ENCODE results near the gene ITGA2B.

Gene ITGA2B

DNA sequence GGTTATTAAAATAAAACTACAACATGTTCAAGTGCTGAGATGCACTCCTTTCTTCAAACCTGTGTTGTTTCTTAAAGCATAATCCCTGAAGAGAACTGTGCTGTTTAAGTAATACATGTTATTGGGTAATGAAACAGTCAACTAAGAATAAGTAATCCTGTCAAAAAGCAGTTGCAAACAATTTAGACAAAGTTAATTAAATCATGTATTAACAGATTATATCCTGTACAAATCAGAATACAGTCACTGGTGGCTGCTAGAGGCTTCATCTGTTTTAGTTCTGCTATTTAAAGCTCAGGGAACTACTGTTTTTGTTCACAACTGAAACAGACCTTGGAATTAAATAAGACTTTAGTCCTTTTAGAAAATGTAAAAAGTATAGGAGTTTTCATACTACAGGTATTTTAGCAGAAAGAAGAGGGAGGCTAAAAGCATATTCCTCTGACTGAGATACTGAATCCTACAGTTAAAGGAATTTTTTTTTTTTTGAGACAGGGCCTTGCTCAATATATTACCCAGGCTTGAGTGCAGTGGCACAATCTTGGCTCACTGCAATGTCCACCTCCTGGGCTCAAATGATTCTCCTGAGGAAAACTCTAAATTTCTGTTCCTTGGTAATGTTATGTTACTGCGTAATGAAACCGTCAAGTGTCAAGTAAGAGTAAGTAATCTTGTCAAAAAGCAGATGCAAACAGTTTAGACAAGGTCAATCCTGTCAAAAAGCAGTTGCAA lies 27.3 kb upstream of the ITGA2B start:
- Histone ChIP-seq H2AFZ (ENCODE audit: low read depth, low read length) (no peak overlapping the region), H3K4me1 (ENCODE audit: low read length) (peaks cover 46% of the 10 kb centered on the region), H3K27me3 (ENCODE audit: low read depth, low read length) (no peaks in the 10 kb centered on the region), H3K27ac (ENCODE audit: low read length) (peak overlapping the region; percentile 96), H4K20me1 (ENCODE audit: insufficient read depth, low read length) (no peaks in the 10 kb centered on the region), H3K4me3 (ENCODE audit: low read length) (peak overlapping the region; percentile 55), H3K79me2 (ENCODE audit: low read length) (peaks cover 11% of the 10 kb centered on the region; the same call in 1 of the 2 replicates), H3K9me3 (ENCODE audit: insufficient read depth, low read length) (no peaks in the 10 kb centered on the region), H3K36me3 (replicated peaks; ENCODE audit: low read depth, low read length) (peaks cover 27% of the 10 kb centered on the region), H3K9ac (ENCODE audit: low read length) (peak overlapping the region; percentile 64), H3K4me2 (ENCODE audit: low read length) (peak overlapping the region; percentile 75)
- TF ChIP-seq CTCF (IDR thresholded peaks at IDR 0.05; ENCODE audit: low read depth, low read length) (no peak), EZH2phosphoT487 (IDR thresholded peaks at IDR 0.05; ENCODE audit: low read depth) (no peak)

DNA sequence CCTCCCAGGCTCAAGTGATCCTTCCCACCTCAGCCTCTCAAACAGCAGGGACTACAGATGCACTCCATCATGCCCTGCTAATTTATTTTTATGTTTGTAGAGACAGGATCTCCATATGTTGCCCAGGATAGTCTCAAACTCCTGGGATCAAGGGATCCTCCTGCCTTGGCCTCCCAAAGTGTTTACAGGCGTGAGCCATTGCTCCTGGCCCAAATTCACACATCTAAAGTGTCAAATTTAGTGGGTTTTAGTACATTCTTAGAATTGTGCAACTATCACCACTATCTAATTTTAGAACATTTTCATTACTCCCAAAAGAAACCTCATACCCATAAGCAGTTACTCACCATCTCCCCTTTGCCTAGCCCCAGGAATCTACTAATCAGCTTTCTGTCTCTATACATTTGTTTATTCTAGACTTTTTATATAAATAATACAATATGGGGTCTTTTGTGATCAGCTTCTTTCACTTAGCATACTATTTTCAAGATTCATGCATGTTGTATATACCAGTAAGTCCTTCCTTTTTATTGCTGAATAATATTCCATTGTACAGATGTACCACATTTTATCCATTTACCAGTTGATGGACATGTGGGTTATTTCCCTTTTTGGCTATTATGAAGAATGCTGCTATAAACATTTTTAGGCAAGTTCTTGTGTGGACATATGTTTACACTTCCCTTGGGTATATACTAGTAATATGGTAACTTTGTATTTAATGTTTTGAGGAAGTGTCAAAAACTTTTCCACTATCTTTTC lies 25.1 kb upstream of the ITGA2B start:
- H3K4me3 ChIP-seq (ENCODE audit: low read length), result no peak overlapping the region
- no peak overlapping the region for H3K27ac ChIP-seq (ENCODE audit: low read length)
- peaks cover 42% of the 10 kb centered on the region for H3K36me3 ChIP-seq (replicated peaks; ENCODE audit: low read depth, low read length)
- no peak overlapping the region for H2AFZ ChIP-seq (ENCODE audit: low read depth, low read length)
- no peaks in the 10 kb centered on the region for H3K27me3 ChIP-seq (ENCODE audit: low read depth, low read length)
- no peak overlapping the region for H3K4me2 ChIP-seq (ENCODE audit: low read length)
- H4K20me1 ChIP-seq (ENCODE audit: insufficient read depth, low read length), result no peaks in the 10 kb centered on the region
- TF ChIP-seq CTCF (IDR thresholded peaks at IDR 0.05; ENCODE audit: low read depth, low read length) (no peak), EZH2phosphoT487 (IDR thresholded peaks at IDR 0.05; ENCODE audit: low read depth) (no peak)
- H3K9ac ChIP-seq (ENCODE audit: low read length), result no peak overlapping the region
- H3K79me2 ChIP-seq (ENCODE audit: low read length), result peaks cover 11% of the 10 kb centered on the region; the same call in 1 of the 2 replicates
- H3K4me1 ChIP-seq (ENCODE audit: low read length), result peaks cover 47% of the 10 kb centered on the region
- no peaks in the 10 kb centered on the region for H3K9me3 ChIP-seq (ENCODE audit: insufficient read depth, low read length)

- Histone ChIP-seq H3K4me2 (ENCODE audit: low read length) (peak overlapping the region; percentile 60), H2AFZ (ENCODE audit: low read depth, low read length) (no peak overlapping the region), H3K4me1 (ENCODE audit: low read length) (peaks cover 18% of the 10 kb centered on the region), H3K27ac (ENCODE audit: low read length) (peak overlapping the region; percentile 62), H3K4me3 (ENCODE audit: low read length) (no peak overlapping the region), H3K27me3 (ENCODE audit: low read depth, low read length) (no peaks in the 10 kb centered on the region), H3K36me3 (replicated peaks; ENCODE audit: low read depth, low read length) (peaks cover 31% of the 10 kb centered on the region), H3K9ac (ENCODE audit: low read length) (no peak overlapping the region), H3K9me3 (ENCODE audit: insufficient read depth, low read length) (no peaks in the 10 kb centered on the region), H4K20me1 (ENCODE audit: insufficient read depth, low read length) (peaks cover 2% of the 10 kb centered on the region; the same call in 1 of the 2 replicates), H3K79me2 (ENCODE audit: low read length) (no peaks in the 10 kb centered on the region; the same call in 1 of the 2 replicates)
- TF ChIP-seq EZH2phosphoT487 (IDR thresholded peaks at IDR 0.05; ENCODE audit: low read depth), result no peak
- TF ChIP-seq CTCF (IDR thresholded peaks at IDR 0.05; ENCODE audit: low read depth, low read length), result no peak
Observed at GRCh38 chr17:44409309-44410028, 20.0 kb upstream of the ITGA2B start.

All from OCI-LY3 (cell line).